HepG2 (cell line): ENCODE data around the gene SLC13A3. TPM values are rescaled to one million over a fixed set of nuclear protein-coding genes. Genes with fewer than 3 reads are reported as not detected.
A peak's percentile ranks its signal among the peaks of the same experiment; 100 is the strongest.

Experiments used
- CREBL2 ChIP-seq: sonication (generic); formaldehyde crosslinking; IDR thresholded peaks from 2 replicates; pipeline ENCODE4 v1.8.1; 2023; ENCODE audit warnings: missing genetic modification reagents, mild to moderate bottlenecking, borderline replicate concordance
- ERF ChIP-seq: IDR thresholded peaks from 2 replicates; pipeline ENCODE4 v1.6.1; 2018; ENCODE audit warnings: missing biosample characterization, missing genetic modification reagents
- HNF4A ChIP-seq: sonication (generic); formaldehyde crosslinking; IDR thresholded peaks from 2 replicates; pipeline ENCODE4 v1.4.0; 2020; ENCODE audit warnings: missing genetic modification reagents
- ISX ChIP-seq: sonication (generic); formaldehyde crosslinking; conservative IDR thresholded peaks from 2 replicates; pipeline ENCODE4 v1.5.0; 2020; ENCODE audit warnings: missing genetic modification reagents
- LCORL ChIP-seq, 2 experiments: fragments of 450-650 bp in 1 of 2; sonication (generic) in 1 of 2; formaldehyde crosslinking in 1 of 2; IDR thresholded peaks; 2 replicates each; pipeline versions ENCODE4 v1.5.0 to v1.6.1; 2017 to 2020; ENCODE audit warnings: antibody characterized with exemption in 1 of 2, missing genetic modification reagents in 1 of 2
- NBN ChIP-seq: fragments of 450-650 bp; conservative IDR thresholded peaks from 2 replicates; pipeline ENCODE4 v1.6.1; 2017
- NR2F2 ChIP-seq: IDR thresholded peaks from 2 replicates; pipeline ENCODE4 v1.6.1; 2012; ENCODE audit warnings: low read depth, inconsistent platforms, borderline replicate concordance
- RXRB ChIP-seq: IDR thresholded peaks from 2 replicates; pipeline ENCODE4 v1.6.1; 2016; ENCODE audit warnings: borderline replicate concordance, missing genetic modification reagents, missing compliant biosample characterization
- SOX5 ChIP-seq: IDR thresholded peaks from 2 replicates; pipeline ENCODE4 v1.6.1; 2016; ENCODE audit warnings: borderline replicate concordance
- SOX6 ChIP-seq, 2 experiments: fragments of 450-650 bp in 1 of 2; sonication (generic) in 1 of 2; formaldehyde crosslinking in 1 of 2; IDR thresholded peaks; 2 replicates each; pipeline versions ENCODE4 v1.4.0 to v1.6.1; 2017 to 2020; ENCODE audit warnings: antibody characterized with exemption in 1 of 2, mild to moderate bottlenecking in 1 of 2, missing genetic modification reagents in 1 of 2
- THRA ChIP-seq: sonication (generic); formaldehyde crosslinking; IDR thresholded peaks from 2 replicates; pipeline ENCODE4 v1.4.0; 2020; ENCODE audit warnings: missing genetic modification reagents, borderline replicate concordance
- ZNF552 ChIP-seq: sonication (generic); formaldehyde crosslinking; IDR thresholded peaks from 2 replicates; pipeline ENCODE4 v1.9.0; 2022; ENCODE audit warnings: missing genetic modification reagents, mild to moderate bottlenecking, borderline replicate concordance
- ZNF660 ChIP-seq: sonication (generic); formaldehyde crosslinking; IDR thresholded peaks from 2 replicates; pipeline ENCODE4 v1.5.1; 2020; ENCODE audit warnings: mild to moderate bottlenecking, low read depth, missing genetic modification reagents, borderline replicate concordance
- ZZZ3 ChIP-seq: sonication (generic); formaldehyde crosslinking; IDR thresholded peaks from 2 replicates; pipeline ENCODE4 v1.4.0; 2020; ENCODE audit warnings: missing genetic modification reagents, mild to moderate bottlenecking, borderline replicate concordance
- polyA plus RNA-seq, 8 experiments: library from polyadenylated mRNA; depleted of rRNA in 3 of 8; stranded (reverse) in 7 of 8; unstranded in 1 of 8; fragments of >200 nt; fragmentation: Illumina TruSeq in 4 of 8; extraction: Trizol in 4 of 8; gene quantifications; 2 replicates each; pipeline versions ENCODE4 v1.2.1 to v1.2.3, GENCODE V29; 2011 to 2016; ENCODE audit warnings: low read depth in 4 of 8, missing spikeins in 1 of 8, mixed read lengths in 1 of 8; ENCODE audit not compliant: insufficient read depth in 1 of 8
- total RNA-seq, 5 experiments: library from RNA; depleted of rRNA; stranded (reverse); fragments of >200 nt; fragmentation: Illumina TruSeq; extraction: Trizol; gene quantifications; 2 replicates each; pipeline ENCODE4 v1.2.3, GENCODE V29; 2016; ENCODE audit warnings: low read depth in 1 of 5
- TF ChIP-seq, protein P1 (sequence below): sonication (generic); formaldehyde crosslinking; IDR thresholded peaks from 2 replicates; pipeline ENCODE4 v1.8.1; 2022; ENCODE audit warnings: low read depth, mild to moderate bottlenecking, missing genetic modification reagents
- TF ChIP-seq, protein P2 (sequence below): sonication (generic); formaldehyde crosslinking; IDR thresholded peaks from 2 replicates; pipeline ENCODE4 v1.5.1; 2020; ENCODE audit warnings: missing genetic modification reagents, mild to moderate bottlenecking, borderline replicate concordance
- TF ChIP-seq, protein P3 (sequence below): sonication (generic); formaldehyde crosslinking; IDR thresholded peaks from 2 replicates; pipeline ENCODE4 v1.8.1; 2023; ENCODE audit warnings: mild to moderate bottlenecking, missing genetic modification reagents, borderline replicate concordance
- TF ChIP-seq, protein P4 (sequence below): IDR thresholded peaks from 2 replicates; pipeline ENCODE4 v1.6.1; 2016; ENCODE audit warnings: low read depth

SLC13A3 gene
- total and polyA plus RNA-seq, 2 of the 13 experiments (the other 11 are each of a cell fraction or from before 2014, with no cell fraction given) = 66.5 to 76.0 TPM

- TF ChIP-seq ZNF552 (CRISPR knock-in tag) = no peak
- no peak for TF ChIP-seq ZZZ3 (CRISPR knock-in tag)
- TF ChIP-seq ZNF660 (CRISPR knock-in tag) = no peak
- peak; percentile 97 for TF ChIP-seq LCORL (IDR thresholded peaks at IDR 0.05)
- TF ChIP-seq LCORL (CRISPR knock-in tag; IDR thresholded peaks at IDR 0.05) = peak; percentile 98
- TF ChIP-seq THRA (CRISPR knock-in tag) = peak; percentile 96; the same call in 1 of the 2 replicates
- TF ChIP-seq ERF = peak; percentile 89
- TF ChIP-seq, protein P1, sequence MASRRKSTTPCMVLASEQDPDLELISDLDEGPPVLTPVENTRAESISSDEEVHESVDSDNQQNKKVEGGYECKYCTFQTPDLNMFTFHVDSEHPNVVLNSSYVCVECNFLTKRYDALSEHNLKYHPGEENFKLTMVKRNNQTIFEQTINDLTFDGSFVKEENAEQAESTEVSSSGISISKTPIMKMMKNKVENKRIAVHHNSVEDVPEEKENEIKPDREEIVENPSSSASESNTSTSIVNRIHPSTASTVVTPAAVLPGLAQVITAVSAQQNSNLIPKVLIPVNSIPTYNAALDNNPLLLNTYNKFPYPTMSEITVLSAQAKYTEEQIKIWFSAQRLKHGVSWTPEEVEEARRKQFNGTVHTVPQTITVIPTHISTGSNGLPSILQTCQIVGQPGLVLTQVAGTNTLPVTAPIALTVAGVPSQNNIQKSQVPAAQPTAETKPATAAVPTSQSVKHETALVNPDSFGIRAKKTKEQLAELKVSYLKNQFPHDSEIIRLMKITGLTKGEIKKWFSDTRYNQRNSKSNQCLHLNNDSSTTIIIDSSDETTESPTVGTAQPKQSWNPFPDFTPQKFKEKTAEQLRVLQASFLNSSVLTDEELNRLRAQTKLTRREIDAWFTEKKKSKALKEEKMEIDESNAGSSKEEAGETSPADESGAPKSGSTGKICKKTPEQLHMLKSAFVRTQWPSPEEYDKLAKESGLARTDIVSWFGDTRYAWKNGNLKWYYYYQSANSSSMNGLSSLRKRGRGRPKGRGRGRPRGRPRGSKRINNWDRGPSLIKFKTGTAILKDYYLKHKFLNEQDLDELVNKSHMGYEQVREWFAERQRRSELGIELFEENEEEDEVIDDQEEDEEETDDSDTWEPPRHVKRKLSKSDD (CRISPR knock-in tag) = peak; percentile 71; the same call in 1 of the 2 replicates
- no peak for TF ChIP-seq CREBL2 (CRISPR knock-in tag)
- no peak for TF ChIP-seq NBN
- TF ChIP-seq ISX = no peak
- TF ChIP-seq SOX5 (CRISPR knock-in tag) = peak; percentile 96
- TF ChIP-seq, protein P2, sequence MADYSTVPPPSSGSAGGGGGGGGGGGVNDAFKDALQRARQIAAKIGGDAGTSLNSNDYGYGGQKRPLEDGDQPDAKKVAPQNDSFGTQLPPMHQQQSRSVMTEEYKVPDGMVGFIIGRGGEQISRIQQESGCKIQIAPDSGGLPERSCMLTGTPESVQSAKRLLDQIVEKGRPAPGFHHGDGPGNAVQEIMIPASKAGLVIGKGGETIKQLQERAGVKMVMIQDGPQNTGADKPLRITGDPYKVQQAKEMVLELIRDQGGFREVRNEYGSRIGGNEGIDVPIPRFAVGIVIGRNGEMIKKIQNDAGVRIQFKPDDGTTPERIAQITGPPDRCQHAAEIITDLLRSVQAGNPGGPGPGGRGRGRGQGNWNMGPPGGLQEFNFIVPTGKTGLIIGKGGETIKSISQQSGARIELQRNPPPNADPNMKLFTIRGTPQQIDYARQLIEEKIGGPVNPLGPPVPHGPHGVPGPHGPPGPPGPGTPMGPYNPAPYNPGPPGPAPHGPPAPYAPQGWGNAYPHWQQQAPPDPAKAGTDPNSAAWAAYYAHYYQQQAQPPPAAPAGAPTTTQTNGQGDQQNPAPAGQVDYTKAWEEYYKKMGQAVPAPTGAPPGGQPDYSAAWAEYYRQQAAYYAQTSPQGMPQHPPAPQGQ (CRISPR knock-in tag) = no peak; the same call in 1 of the 2 replicates
- TF ChIP-seq HNF4A (CRISPR knock-in tag) = peak; percentile 94
- peak; percentile 91 for TF ChIP-seq NR2F2
- TF ChIP-seq, protein P3, sequence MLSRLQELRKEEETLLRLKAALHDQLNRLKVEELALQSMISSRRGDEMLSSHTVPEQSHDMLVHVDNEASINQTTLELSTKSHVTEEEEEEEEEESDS (CRISPR knock-in tag) = no peak
- no peak for TF ChIP-seq SOX6 (IDR thresholded peaks at IDR 0.05)
- TF ChIP-seq SOX6 (CRISPR knock-in tag; IDR thresholded peaks at IDR 0.05) = peak; percentile 98
- TF ChIP-seq, protein P4, sequence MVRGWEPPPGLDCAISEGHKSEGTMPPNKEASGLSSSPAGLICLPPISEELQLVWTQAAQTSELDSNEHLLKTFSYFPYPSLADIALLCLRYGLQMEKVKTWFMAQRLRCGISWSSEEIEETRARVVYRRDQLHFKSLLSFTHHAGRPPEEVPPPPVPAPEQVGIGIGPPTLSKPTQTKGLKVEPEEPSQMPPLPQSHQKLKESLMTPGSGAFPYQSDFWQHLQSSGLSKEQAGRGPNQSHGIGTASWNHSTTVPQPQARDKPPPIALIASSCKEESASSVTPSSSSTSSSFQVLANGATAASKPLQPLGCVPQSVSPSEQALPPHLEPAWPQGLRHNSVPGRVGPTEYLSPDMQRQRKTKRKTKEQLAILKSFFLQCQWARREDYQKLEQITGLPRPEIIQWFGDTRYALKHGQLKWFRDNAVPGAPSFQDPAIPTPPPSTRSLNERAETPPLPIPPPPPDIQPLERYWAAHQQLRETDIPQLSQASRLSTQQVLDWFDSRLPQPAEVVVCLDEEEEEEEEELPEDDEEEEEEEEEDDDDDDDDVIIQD (CRISPR knock-in tag) = peak; percentile 71; the same call in 1 of the 2 replicates
- TF ChIP-seq RXRB (CRISPR knock-in tag) = peak; percentile 98
These were observed 19.6 kb upstream of the SLC13A3 start (continued) for GRCh38 chr20:46670585-46671584.
